ENCODE data around the gene SLC10A1.

Gene SLC10A1

GRCh38 chr14:69808919-69809808 lies 12.1 kb upstream of the SLC10A1 start:
- DNase-seq, result no peak

GRCh38 chr14:69807192-69807591 lies 10.2 kb upstream of the SLC10A1 start:
- no peak for DNase-seq

GRCh38 chr14:69804902-69805301 lies 7.9 kb upstream of the SLC10A1 start:
- DNase-seq, result no peak

GRCh38 chr14:69803753-69804152 lies 6.7 kb upstream of the SLC10A1 start:
- DNase-seq, result no peak

- no peak for DNase-seq
These were observed 1.3 kb upstream of the SLC10A1 start for GRCh38 chr14:69798339-69798735.

GRCh38 chr14:69797573-69798338 lies 715 bp upstream of the SLC10A1 start:
- DNase-seq, result no peak

- no peak for DNase-seq
These were observed 1.4 kb downstream of the SLC10A1 start for GRCh38 chr14:69795691-69796090.

GRCh38 chr14:69794791-69795190 lies 2.2 kb downstream of the SLC10A1 start:
- DNase-seq, result no peak

GRCh38 chr14:69792887-69793421 lies 4.1 kb downstream of the SLC10A1 start:
- DNase-seq, result no peak

GRCh38 chr14:69789118-69789640 lies 7.9 kb downstream of the SLC10A1 start:
- DNase-seq, result no peak

GRCh38 chr14:69786603-69787002 lies 10.4 kb downstream of the SLC10A1 start:
- no peak for DNase-seq

GRCh38 chr14:69784942-69785341 lies 12.1 kb downstream of the SLC10A1 start:
- DNase-seq, result no peak

GRCh38 chr14:69780952-69781351 lies 16.1 kb downstream of the SLC10A1 start:
- no peak for DNase-seq

GRCh38 chr14:69780092-69780491 lies 16.9 kb downstream of the SLC10A1 start:
- DNase-seq, result no peak

GRCh38 chr14:69779088-69779487 lies 18.0 kb downstream of the SLC10A1 start:
- DNase-seq, result no peak

GRCh38 chr14:69776875-69777453 lies 20.1 kb downstream of the SLC10A1 start:
- DNase-seq, result no peak

- DNase-seq, result no peak
These were observed 22.0 kb downstream of the SLC10A1 start for GRCh38 chr14:69775012-69775411.

GRCh38 chr14:69773571-69774276 lies 23.3 kb downstream of the SLC10A1 start:
- no peak for DNase-seq

- DNase-seq, result no peak
These were observed 24.7 kb downstream of the SLC10A1 start for GRCh38 chr14:69772082-69773017.

GRCh38 chr14:69771136-69771535 lies 25.9 kb downstream of the SLC10A1 start:
- no peak for DNase-seq

- DNase-seq, result no peak
These were observed 26.5 kb downstream of the SLC10A1 start for GRCh38 chr14:69770559-69770958.
